GM21723 (cell line): Measurements from ENCODE around the gene MED25.
A peak's percentile ranks its signal among the peaks of the same experiment; 100 is the strongest.

ENCODE experiments used
- ATAC-seq: cut with Tn5 transposase; IDR thresholded peaks from one replicate; pipeline ENCODE4 v1.9.1; 2021; ENCODE audit warnings: mild to moderate bottlenecking, moderate library complexity; ENCODE audit not compliant: unreplicated experiment

The MED25 gene

GRCh38 chr19:49839713-49840112 is 21.6 kb downstream of the MED25 start:
- ATAC-seq, result no peak

GRCh38 chr19:49840321-49840720 is 22.2 kb downstream of the MED25 start:
- no peak for ATAC-seq

- no peak for ATAC-seq
Measured at GRCh38 chr19:49840736-49841249, 22.7 kb downstream of the MED25 start.

- ATAC-seq, result peak; percentile 49
Measured at GRCh38 chr19:49843265-49843664, 25.2 kb downstream of the MED25 start.

GRCh38 chr19:49844138-49845095 is 26.3 kb downstream of the MED25 start:
- no peak for ATAC-seq

- no peak for ATAC-seq
Measured at GRCh38 chr19:49845414-49845813, 27.3 kb downstream of the MED25 start.

GRCh38 chr19:49846408-49846807 is 28.3 kb downstream of the MED25 start:
- no peak for ATAC-seq

GRCh38 chr19:49847731-49848696 is 29.9 kb downstream of the MED25 start:
- ATAC-seq, result no peak

GRCh38 chr19:49848938-49849337 is 30.8 kb downstream of the MED25 start:
- no peak for ATAC-seq

GRCh38 chr19:49849433-49850220 is 31.5 kb downstream of the MED25 start:
- no peak for ATAC-seq

- peak; percentile 2 for ATAC-seq
Measured at GRCh38 chr19:49850221-49850486, 32.1 kb downstream of the MED25 start.

GRCh38 chr19:49850487-49851342 is 32.6 kb downstream of the MED25 start, which contains the start of gene PTOV1:
PTOV1 (plus strand) TSS chr19:49851159.
- peak; percentile 67 for ATAC-seq

GRCh38 chr19:49851456-49852259 is 33.6 kb downstream of the MED25 start:
- ATAC-seq, result no peak

GRCh38 chr19:49852631-49853126 is 34.6 kb downstream of the MED25 start:
- no peak for ATAC-seq

- no peak for ATAC-seq
Measured at GRCh38 chr19:49853852-49854377, 35.8 kb downstream of the MED25 start.

GRCh38 chr19:49854378-49855263 is 36.5 kb downstream of the MED25 start:
- no peak for ATAC-seq

GRCh38 chr19:49855277-49855675 is 37.2 kb downstream of the MED25 start:
- no peak for ATAC-seq
